Measurements from ENCODE around the gene CWC22. TPM values are rescaled to one million over a fixed set of nuclear protein-coding genes. Genes with fewer than 3 reads are reported as not detected.
"Not testable (repeated sequence)": the region's sequence is repeated elsewhere in the genome, so short reads cannot be mapped to it uniquely, and the experiment has no call there.

The CWC22 gene
- total RNA-seq, 1 donor from 2014 or later: 10.5 TPM

DNA sequence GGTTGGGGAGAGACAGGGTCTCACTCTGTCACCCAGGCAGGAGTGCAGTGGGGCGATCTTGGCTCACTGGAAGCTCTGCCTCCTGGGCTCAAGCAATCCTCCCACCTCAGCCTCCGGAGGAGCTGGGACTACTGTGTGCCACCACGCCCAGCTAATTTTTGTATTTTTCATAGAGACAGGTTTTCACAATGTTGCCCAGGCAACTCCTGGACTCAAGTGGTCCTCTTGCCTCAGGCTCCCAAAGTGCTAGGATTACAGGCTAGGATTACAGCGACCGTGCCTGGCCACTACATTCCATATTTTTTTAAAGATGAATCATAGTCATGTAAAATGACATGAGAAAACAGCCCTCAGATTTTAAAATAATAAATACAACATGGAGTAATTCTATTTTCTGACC is 32.3 kb downstream of the CWC22 start:
- DNase-seq (ENCODE audit: low read depth): no peak
- no peak for TF ChIP-seq CTCF (conservative IDR thresholded peaks at IDR 0.05; ENCODE audit: low read depth, low read length)
- H3K4me3 ChIP-seq (ENCODE audit: low read depth, low read length): no peak overlapping the region

DNA sequence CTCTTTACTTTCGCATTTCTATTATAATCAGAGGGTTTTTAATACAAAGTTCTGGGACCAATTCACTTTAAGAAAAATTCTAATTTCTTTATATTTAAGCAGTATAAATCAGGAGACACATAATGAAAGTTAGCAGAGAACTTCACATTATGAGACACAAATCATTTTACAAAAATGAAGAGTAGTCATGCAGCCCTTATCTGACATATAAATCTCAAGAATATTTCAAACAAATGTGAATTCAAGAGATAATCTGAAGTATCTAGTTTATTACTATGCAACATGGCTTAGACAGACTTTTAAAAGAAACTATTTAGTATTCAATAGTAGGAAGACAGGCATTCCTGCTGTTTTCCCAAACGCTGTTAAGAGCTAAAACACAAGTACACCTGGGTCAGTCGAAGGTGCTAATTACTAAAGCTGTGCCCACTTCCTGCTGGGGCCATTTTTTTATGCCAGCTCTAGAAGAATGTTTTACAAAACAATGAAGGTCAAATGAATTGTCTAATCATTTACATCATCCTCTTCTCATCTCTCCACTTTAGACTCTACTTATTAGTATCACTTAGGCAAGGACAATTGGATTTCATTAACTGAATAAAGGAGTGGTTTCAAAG is 40.2 kb downstream of the CWC22 start:
- no peak for DNase-seq (ENCODE audit: low read depth)
- H3K4me3 ChIP-seq (ENCODE audit: low read depth, low read length): no peak overlapping the region
- no peak for TF ChIP-seq CTCF (conservative IDR thresholded peaks at IDR 0.05; ENCODE audit: low read depth, low read length)

- TF ChIP-seq CTCF (conservative IDR thresholded peaks at IDR 0.05; ENCODE audit: low read depth, low read length): no peak
- no peak overlapping the region for H3K4me3 ChIP-seq (ENCODE audit: low read depth, low read length)
- DNase-seq (ENCODE audit: low read depth): no peak
Measured at GRCh38 chr2:179965291-179966258, 41.5 kb downstream of the CWC22 start.

GRCh38 chr2:179963626-179964025 is 43.5 kb downstream of the CWC22 start:
- H3K4me3 ChIP-seq (ENCODE audit: low read depth, low read length): no peak overlapping the region
- no peak for TF ChIP-seq CTCF (conservative IDR thresholded peaks at IDR 0.05; ENCODE audit: low read depth, low read length)
- DNase-seq (ENCODE audit: low read depth): no peak

GRCh38 chr2:179958251-179958650 is 48.8 kb downstream of the CWC22 start:
- H3K4me3 ChIP-seq (ENCODE audit: low read depth, low read length); DNase-seq (ENCODE audit: low read depth): not testable (repeated sequence)

GRCh38 chr2:179954026-179954425 is 53.1 kb downstream of the CWC22 start:
- no peak overlapping the region for H3K4me3 ChIP-seq (ENCODE audit: low read depth, low read length)
- no peak for DNase-seq (ENCODE audit: low read depth)
- no peak for TF ChIP-seq CTCF (conservative IDR thresholded peaks at IDR 0.05; ENCODE audit: low read depth, low read length)

GRCh38 chr2:179953359-179953758 is 53.7 kb downstream of the CWC22 start:
- no peak overlapping the region for H3K4me3 ChIP-seq (ENCODE audit: low read depth, low read length)

More at GRCh38 chr2:179953359-179953758, 53.7 kb downstream of the CWC22 start:
- DNase-seq (ENCODE audit: low read depth): no peak
- TF ChIP-seq CTCF (conservative IDR thresholded peaks at IDR 0.05; ENCODE audit: low read depth, low read length): no peak

All from epithelial cell of proximal tubule (primary cell).